ENCODE measurements around the gene CHTF18.
A peak's percentile ranks its signal among the peaks of the same experiment; 100 is the strongest.

Gene CHTF18

DNA sequence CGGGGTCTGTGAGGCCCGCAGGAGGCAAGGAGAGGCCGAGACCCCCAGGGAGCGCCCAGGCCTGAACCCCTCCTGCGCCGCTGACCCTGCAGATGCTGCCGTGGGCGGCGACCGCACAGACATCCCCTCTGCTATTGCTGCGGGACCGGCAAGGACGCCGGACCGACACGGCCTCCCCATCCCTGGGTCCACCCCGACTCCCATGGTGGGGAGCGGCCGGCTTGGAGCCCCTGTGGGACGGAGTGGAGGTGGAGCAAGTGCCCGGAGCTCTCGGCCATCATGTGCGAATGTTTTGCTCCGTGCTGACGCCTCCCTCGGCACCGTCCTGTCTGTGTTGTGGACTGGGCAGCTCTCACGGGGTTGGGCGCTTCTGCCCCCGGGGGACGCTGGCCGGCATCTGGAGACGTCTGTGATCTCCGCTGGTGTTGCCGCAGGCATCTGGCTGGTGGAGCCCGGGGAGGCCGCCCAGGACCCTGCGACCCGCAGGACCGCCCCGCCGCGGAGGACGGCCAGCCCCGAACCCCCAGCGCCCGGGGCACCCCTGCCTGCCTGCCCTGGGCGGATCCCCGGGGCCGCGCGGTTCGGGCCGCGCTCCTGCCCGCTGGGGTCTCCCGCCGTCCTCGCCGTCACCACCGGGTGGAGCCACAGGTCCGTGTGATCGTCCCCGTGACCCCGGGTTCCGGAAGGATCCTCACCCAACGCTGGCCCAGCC lies 24.9 kb downstream of the CHTF18 start:
- no peak for FAIRE-seq
- DNase-seq (ENCODE audit: insufficient read length, low spot score) = no peak

DNA sequence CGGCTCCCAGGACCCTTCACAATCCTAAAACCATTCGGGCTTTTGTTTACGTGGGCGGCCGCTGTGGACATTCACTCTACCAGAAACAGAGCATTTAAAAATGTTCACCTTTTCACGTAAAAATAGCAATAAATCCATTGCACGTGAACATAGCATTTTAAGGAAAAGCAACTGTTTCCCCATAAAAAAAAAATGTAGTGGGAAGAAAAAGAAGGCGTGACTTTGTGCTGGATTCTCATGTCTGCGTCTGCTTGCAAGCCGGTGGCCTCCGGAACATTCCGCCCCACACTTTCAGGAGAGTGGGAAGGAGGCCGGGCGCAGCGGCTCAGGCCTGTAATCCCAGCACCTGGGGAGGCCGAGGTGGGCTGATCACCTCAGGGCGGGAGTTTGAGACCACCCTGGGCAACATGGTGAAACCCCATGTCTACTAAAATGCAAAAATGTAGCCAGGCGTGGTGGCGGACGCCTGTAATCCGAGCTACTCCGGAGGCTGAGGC lies 25.5 kb downstream of the CHTF18 start:
- TF ChIP-seq, protein P1, sequence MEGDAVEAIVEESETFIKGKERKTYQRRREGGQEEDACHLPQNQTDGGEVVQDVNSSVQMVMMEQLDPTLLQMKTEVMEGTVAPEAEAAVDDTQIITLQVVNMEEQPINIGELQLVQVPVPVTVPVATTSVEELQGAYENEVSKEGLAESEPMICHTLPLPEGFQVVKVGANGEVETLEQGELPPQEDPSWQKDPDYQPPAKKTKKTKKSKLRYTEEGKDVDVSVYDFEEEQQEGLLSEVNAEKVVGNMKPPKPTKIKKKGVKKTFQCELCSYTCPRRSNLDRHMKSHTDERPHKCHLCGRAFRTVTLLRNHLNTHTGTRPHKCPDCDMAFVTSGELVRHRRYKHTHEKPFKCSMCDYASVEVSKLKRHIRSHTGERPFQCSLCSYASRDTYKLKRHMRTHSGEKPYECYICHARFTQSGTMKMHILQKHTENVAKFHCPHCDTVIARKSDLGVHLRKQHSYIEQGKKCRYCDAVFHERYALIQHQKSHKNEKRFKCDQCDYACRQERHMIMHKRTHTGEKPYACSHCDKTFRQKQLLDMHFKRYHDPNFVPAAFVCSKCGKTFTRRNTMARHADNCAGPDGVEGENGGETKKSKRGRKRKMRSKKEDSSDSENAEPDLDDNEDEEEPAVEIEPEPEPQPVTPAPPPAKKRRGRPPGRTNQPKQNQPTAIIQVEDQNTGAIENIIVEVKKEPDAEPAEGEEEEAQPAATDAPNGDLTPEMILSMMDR (IDR thresholded peaks at IDR 0.05; ENCODE audit: insufficient read depth, missing control alignments) = no peak
- FAIRE-seq = no peak
- DNase-seq (ENCODE audit: insufficient read length, low spot score) = no peak

More for the DNA sequence above, 24.9 kb downstream of the CHTF18 start:
- TF ChIP-seq, protein P1 (IDR thresholded peaks at IDR 0.05; ENCODE audit: insufficient read depth, missing control alignments) = peak; percentile 55

DNA sequence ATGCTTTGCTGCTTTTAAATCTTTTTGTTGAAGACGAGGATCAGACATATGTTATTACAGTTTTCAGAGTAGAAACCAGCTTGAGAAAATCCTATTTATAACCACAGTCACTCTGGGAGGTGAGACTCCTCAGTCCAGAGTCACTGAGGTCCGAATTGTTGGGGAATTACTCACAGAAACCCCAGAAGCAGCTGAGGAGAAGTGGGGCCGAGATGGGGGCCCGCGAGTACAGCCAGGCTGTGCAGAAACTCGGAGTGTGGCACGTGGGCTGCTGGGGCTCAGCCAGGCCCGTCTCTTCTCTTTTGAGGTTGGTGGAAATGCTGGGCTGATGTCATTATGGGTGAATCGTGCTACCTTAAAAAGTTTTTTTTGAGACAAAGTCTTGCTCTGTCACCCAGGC lies 26.6 kb downstream of the CHTF18 start:
- no peak for DNase-seq (ENCODE audit: insufficient read length, low spot score)
- no peak for FAIRE-seq
- TF ChIP-seq, protein P1 (IDR thresholded peaks at IDR 0.05; ENCODE audit: insufficient read depth, missing control alignments) = no peak

DNA sequence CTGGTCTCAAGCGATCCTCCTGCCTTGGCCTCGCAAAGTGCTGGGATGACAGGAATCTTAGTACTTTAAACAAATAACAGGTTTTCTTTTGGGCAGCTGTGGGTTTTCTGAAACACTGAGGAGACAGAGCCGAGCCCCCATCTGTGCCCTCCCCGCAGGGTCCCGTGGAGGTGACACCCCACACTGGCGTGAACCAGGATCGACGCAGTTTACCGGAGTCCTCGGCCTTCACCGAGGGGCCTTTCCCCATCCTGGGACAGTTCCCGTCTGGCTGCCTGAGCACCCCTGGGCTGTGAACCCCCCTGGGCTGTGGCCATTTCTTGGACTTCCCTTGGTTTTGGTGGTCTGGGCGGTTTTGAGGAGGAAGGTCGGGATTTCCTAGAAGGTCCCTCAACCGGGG lies 27.4 kb downstream of the CHTF18 start:
- TF ChIP-seq, protein P1 (IDR thresholded peaks at IDR 0.05; ENCODE audit: insufficient read depth, missing control alignments) = no peak
- FAIRE-seq (no peak), DNase-seq (ENCODE audit: insufficient read length, low spot score) (no peak)

DNA sequence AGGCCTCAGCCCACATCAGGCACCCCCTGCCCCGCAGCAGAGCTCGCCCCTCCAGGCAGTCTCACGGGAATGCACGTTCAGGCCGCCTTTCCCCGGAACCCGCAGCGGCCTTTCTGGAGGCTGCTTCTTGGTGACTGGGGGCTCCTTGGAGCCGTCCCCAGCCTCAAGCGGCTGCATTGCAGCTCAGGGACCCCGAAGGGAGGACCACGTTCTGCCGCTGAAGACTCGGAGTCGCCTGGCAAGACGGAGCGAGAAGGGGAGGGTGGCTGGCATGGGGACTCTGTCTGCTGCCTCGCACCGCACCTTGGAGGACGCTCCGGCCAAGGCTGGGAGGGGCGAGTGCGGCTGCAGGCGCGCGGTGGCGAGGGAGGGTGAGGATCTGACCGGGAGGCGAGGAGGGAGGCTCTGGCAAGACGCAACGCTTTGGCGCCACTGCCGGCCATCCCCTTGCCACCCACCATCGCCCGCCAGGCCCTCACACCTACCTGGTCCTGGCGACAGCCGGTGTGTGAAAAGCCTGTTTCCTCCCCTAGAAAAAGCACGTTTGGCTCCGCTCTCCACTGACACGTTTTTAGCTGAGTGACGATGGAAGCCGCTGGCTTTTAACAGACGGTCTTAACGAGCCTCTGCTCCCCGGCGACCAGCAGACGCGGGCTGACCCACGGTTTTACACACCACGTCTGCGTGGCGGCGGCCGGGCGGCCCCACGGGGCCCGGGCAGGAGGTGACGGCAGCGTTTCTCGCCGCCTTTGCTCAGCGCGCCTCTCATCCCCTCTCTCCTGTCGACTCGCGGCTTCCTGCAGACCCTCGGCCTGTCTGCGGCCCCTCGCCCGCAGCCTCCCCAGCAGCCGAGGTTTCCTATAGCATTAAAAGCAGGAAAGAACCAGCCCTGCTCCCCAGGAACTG lies 28.8 kb downstream of the CHTF18 start:
- DNase-seq (ENCODE audit: insufficient read length, low spot score) (no peak), FAIRE-seq (no peak)
- TF ChIP-seq, protein P1 (IDR thresholded peaks at IDR 0.05; ENCODE audit: insufficient read depth, missing control alignments) = no peak

DNA sequence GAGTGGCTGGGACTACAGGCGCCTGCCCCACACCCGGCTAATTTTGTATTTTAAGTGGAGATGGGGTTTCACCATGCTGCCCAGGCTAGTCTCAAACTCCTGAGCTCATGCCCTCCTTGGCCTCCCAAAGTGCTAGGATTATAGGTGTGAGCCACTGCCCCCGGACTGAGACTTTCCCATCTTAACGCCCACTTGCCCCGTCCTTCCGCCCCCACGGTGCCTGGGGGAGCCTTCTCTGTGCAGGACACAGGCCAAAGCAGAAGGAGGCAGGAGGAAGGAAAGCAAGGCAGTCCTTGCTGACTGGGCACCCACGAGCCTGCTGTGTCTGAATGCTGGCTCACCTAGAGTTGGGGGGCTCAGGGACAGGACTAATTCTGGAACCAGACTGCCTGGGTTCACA lies 29.7 kb downstream of the CHTF18 start:
- DNase-seq (ENCODE audit: insufficient read length, low spot score) (no peak), FAIRE-seq (no peak)
- TF ChIP-seq, protein P1 (IDR thresholded peaks at IDR 0.05; ENCODE audit: insufficient read depth, missing control alignments) = no peak

Measured in D721Med (cell line).